CD14-positive monocyte (primary cell): ENCODE measurements around the gene IZUMO2. TPM values are rescaled to one million over a fixed set of nuclear protein-coding genes. Genes with fewer than 3 reads are reported as not detected.

Source experiments
- DNase-seq, 3 donors: peaks; one replicate each; pipeline ENCODE4 v3.0.0-alpha.2; 2011 to 2022
- H2AFZ ChIP-seq: 2 replicates; pipeline ENCODE4 v1.6.0; 2012; ENCODE audit warnings: mild to moderate bottlenecking, low read depth, low read length, inconsistent platforms; ENCODE audit not compliant: insufficient read depth, poor library complexity, severe bottlenecking
- H3K27ac ChIP-seq, 2 donors: 1 replicate in 1 of 2; 2 replicates in 1 of 2; pipeline ENCODE4 v1.5.1; 2012 to 2013; ENCODE audit warnings: low read length in 2 of 2, control low read depth in 1 of 2, inconsistent platforms in 1 of 2, low read depth in 1 of 2, mild to moderate bottlenecking in 1 of 2
- H3K27me3 ChIP-seq, 2 donors: one replicate each; pipeline versions ENCODE4 v1.6.0 to v1.6.1; 2011 to 2013; ENCODE audit warnings: low read length in 2 of 2; ENCODE audit not compliant: control insufficient read depth in 2 of 2, insufficient read depth in 2 of 2
- H3K36me3 ChIP-seq, 2 donors: replicated peaks in 1 of 2; 1 replicate in 1 of 2; 2 replicates in 1 of 2; pipeline versions ENCODE4 v1.5.1 to v1.6.1; 2012 to 2013; ENCODE audit warnings: low read length in 2 of 2, control low read depth in 1 of 2, inconsistent platforms in 1 of 2, mild to moderate bottlenecking in 1 of 2; ENCODE audit not compliant: insufficient read depth in 2 of 2, control insufficient read depth in 1 of 2
- H3K4me1 ChIP-seq, 2 donors: 1 replicate in 1 of 2; 2 replicates in 1 of 2; pipeline versions ENCODE4 v1.5.1 to v1.6.1; 2012 to 2013; ENCODE audit warnings: low read length in 2 of 2, control low read depth in 1 of 2, inconsistent platforms in 1 of 2, mild to moderate bottlenecking in 1 of 2, moderate library complexity in 1 of 2; ENCODE audit not compliant: insufficient read depth in 2 of 2, control insufficient read depth in 1 of 2
- H3K4me2 ChIP-seq: replicated peaks from 2 replicates; pipeline ENCODE3; 2012; ENCODE audit warnings: low read length, moderate library complexity, mild to moderate bottlenecking; ENCODE audit not compliant: poor library complexity, severe bottlenecking; ENCODE audit errors: extremely low read depth
- H3K4me3 ChIP-seq, 3 experiments: fragments of 200-600 bp in 1 of 3; sonication (generic) in 1 of 3; replicated peaks in 1 of 3; 1 replicate in 2 of 3; 2 replicates in 1 of 3; pipeline ENCODE4 v1.5.1; 2011 to 2013; ENCODE audit warnings: low read length in 3 of 3, mild to moderate bottlenecking in 3 of 3, control low read depth in 2 of 3, low read depth in 2 of 3, inconsistent platforms in 1 of 3, moderate library complexity in 1 of 3
- H3K79me2 ChIP-seq: 2 replicates; pipeline ENCODE4 v1.6.0; 2012; ENCODE audit warnings: mild to moderate bottlenecking, control low read depth, inconsistent platforms, low read length, moderate library complexity; ENCODE audit not compliant: insufficient read depth
- H3K9ac ChIP-seq: 2 replicates; pipeline ENCODE4 v1.6.0; 2017; ENCODE audit warnings: low read length, mild to moderate bottlenecking; ENCODE audit not compliant: insufficient read depth, poor library complexity, severe bottlenecking
- H3K9me3 ChIP-seq, 2 donors: replicated peaks in 1 of 2; 1 replicate in 1 of 2; 2 replicates in 1 of 2; pipeline versions ENCODE4 v1.5.1 to v1.6.1; 2012 to 2013; ENCODE audit warnings: low read length in 2 of 2, control low read depth in 1 of 2; ENCODE audit not compliant: control insufficient read depth in 1 of 2, insufficient read depth in 1 of 2
- H4K20me1 ChIP-seq: 2 replicates; pipeline ENCODE4 v1.6.0; 2012; ENCODE audit warnings: mild to moderate bottlenecking, low read length, control low read depth, moderate library complexity; ENCODE audit not compliant: insufficient read depth
- H3K27ac Mint-ChIP-seq, 7 donors: one replicate each; pipeline ENCODE4 v1.8.0; 2020; ENCODE audit warnings: mild to moderate bottlenecking in 7 of 7, mixed read lengths in 7 of 7, moderate library complexity in 6 of 7, inconsistent platforms in 2 of 7
- H3K27me3 Mint-ChIP-seq, 3 donors: one replicate each; pipeline ENCODE4 v1.8.0; 2021 to 2022; ENCODE audit warnings: low read depth in 3 of 3, mild to moderate bottlenecking in 3 of 3, mixed read lengths in 3 of 3, moderate library complexity in 3 of 3, inconsistent platforms in 1 of 3
- H3K36me3 Mint-ChIP-seq, 2 donors: one replicate each; pipeline ENCODE4 v1.8.0; 2020; ENCODE audit warnings: mixed read lengths in 2 of 2, inconsistent platforms in 1 of 2, mild to moderate bottlenecking in 1 of 2
- H3K4me1 Mint-ChIP-seq: one replicate; pipeline ENCODE4 v1.8.0; 2020; ENCODE audit warnings: mild to moderate bottlenecking, mixed read lengths
- H3K4me3 Mint-ChIP-seq, 2 donors: one replicate each; pipeline ENCODE4 v1.8.0; 2020; ENCODE audit warnings: mild to moderate bottlenecking in 2 of 2, mixed read lengths in 2 of 2, moderate library complexity in 1 of 2
- H3K9me3 Mint-ChIP-seq, 7 donors: one replicate each; pipeline ENCODE4 v1.8.0; 2020 to 2022; ENCODE audit warnings: mixed read lengths in 7 of 7, mild to moderate bottlenecking in 6 of 7, moderate library complexity in 6 of 7, inconsistent platforms in 2 of 7
- WGBS: methylation state at CpG from one replicate; pipeline ENCODE4 v1.1.5; 2013; ENCODE audit warnings: missing lambda C conversion rate; ENCODE audit not compliant: insufficient coverage; 5-methylcytosine and 5-hydroxymethylcytosine counted together
- intact Hi-C, 2 donors: fragments of 100-400 bp; cut with micrococcal nuclease; formaldehyde crosslinking; loops; one replicate each; pipeline versions ENCODE4 v1.15.0 to v1.15.1; 2023
- polyA plus RNA-seq, 3 donors: library from polyadenylated mRNA; depleted of rRNA in 1 of 3; unstranded in 2 of 3; stranded (reverse) in 1 of 3; fragments of 300-500 nt in 2 of 3; fragments of >200 nt in 1 of 3; fragmentation: Illumina TruSeq in 2 of 3; gene quantifications; 1 replicate in 2 of 3; 2 replicates in 1 of 3; pipeline ENCODE4 v1.2.3, GENCODE V29; 2012 to 2021
- TF ChIP-seq, protein P1 (sequence below): fragments of 200-600 bp; IDR thresholded peaks from one replicate; pipeline ENCODE4 v1.8.0; 2022; ENCODE audit warnings: antibody characterized with exemption, mild to moderate bottlenecking

Gene IZUMO2
- polyA plus RNA-seq, 3 donors, result not detected

- TF ChIP-seq, protein P1, sequence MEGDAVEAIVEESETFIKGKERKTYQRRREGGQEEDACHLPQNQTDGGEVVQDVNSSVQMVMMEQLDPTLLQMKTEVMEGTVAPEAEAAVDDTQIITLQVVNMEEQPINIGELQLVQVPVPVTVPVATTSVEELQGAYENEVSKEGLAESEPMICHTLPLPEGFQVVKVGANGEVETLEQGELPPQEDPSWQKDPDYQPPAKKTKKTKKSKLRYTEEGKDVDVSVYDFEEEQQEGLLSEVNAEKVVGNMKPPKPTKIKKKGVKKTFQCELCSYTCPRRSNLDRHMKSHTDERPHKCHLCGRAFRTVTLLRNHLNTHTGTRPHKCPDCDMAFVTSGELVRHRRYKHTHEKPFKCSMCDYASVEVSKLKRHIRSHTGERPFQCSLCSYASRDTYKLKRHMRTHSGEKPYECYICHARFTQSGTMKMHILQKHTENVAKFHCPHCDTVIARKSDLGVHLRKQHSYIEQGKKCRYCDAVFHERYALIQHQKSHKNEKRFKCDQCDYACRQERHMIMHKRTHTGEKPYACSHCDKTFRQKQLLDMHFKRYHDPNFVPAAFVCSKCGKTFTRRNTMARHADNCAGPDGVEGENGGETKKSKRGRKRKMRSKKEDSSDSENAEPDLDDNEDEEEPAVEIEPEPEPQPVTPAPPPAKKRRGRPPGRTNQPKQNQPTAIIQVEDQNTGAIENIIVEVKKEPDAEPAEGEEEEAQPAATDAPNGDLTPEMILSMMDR, result no peak
- H3K36me3 ChIP-seq, result no peaks in the 10 kb centered on the region
- no peak overlapping the region for H3K4me2 ChIP-seq
- H3K9ac ChIP-seq, result no peak overlapping the region
- no peak overlapping the region for H3K27ac Mint-ChIP-seq
- no peaks in the 10 kb centered on the region for H3K36me3 Mint-ChIP-seq
- no CpG with 5 or more reads among the region's 8 CpGs for WGBS
- H3K79me2 ChIP-seq, result no peaks in the 10 kb centered on the region
- H3K9me3 Mint-ChIP-seq, result peaks cover 0 to 11% (median 2%) of the 10 kb centered on the region in 7 donors
- H2AFZ ChIP-seq, result no peak overlapping the region
- no peak for DNase-seq
- no peaks in the 10 kb centered on the region for H4K20me1 ChIP-seq
- no peaks in the 10 kb centered on the region for H3K4me1 Mint-ChIP-seq
- no peaks in the 10 kb centered on the region for H3K27me3 ChIP-seq
- no peak overlapping the region for H3K4me3 Mint-ChIP-seq
- H3K4me1 ChIP-seq, result no peaks in the 10 kb centered on the region
- intact Hi-C loops, result no loop called here
- no peak overlapping the region for H3K27ac ChIP-seq
- no peaks in the 10 kb centered on the region for H3K9me3 ChIP-seq
- H3K4me3 ChIP-seq, result no peak overlapping the region
- H3K27me3 Mint-ChIP-seq, result peaks cover 2 to 3% (median 3%) of the 10 kb centered on the region in 3 donors
Observed at GRCh38 chr19:50173127-50173526, 10.0 kb upstream of the IZUMO2 start.

DNA sequence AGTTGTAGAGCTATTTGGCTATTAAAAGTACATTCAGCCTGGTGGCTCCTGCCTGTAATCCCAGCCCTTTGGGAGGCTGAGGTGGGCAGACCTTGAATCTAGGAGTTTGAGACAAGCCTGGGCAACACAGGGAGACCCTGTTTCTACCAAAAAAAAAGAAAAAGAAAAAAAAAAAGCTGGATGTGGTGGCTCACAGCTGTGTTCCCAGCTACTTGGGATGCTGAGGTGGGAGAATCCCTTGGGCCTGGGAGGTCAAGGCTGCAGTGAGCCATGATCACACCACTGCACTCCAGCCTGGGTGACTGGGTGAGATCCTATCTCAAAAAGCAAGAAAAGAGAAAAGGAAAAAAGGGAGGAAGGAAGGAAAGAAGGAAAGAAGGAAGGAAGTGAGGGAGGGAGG lies 9.6 kb upstream of the IZUMO2 start:
- no peak overlapping the region for H3K4me2 ChIP-seq
- H3K27ac Mint-ChIP-seq, result no peak overlapping the region
- H3K9me3 Mint-ChIP-seq, result peaks cover 0 to 10% (median 2%) of the 10 kb centered on the region in 7 donors
- no peak overlapping the region for H3K4me3 ChIP-seq
- no peaks in the 10 kb centered on the region for H3K4me1 ChIP-seq
- peaks cover 2 to 3% (median 3%) of the 10 kb centered on the region in 3 donors for H3K27me3 Mint-ChIP-seq
- no peak for DNase-seq
- H3K36me3 ChIP-seq, result no peaks in the 10 kb centered on the region
- H2AFZ ChIP-seq, result no peak overlapping the region
- H3K79me2 ChIP-seq, result no peaks in the 10 kb centered on the region
- TF ChIP-seq, protein P1, result no peak
- H3K4me1 Mint-ChIP-seq, result no peaks in the 10 kb centered on the region
- intact Hi-C loops, result no loop called here
- no peak overlapping the region for H3K9ac ChIP-seq
- H3K4me3 Mint-ChIP-seq, result no peak overlapping the region
- H3K27me3 ChIP-seq, result no peaks in the 10 kb centered on the region
- H3K27ac ChIP-seq, result no peak overlapping the region
- no peaks in the 10 kb centered on the region for H3K9me3 ChIP-seq
- H3K36me3 Mint-ChIP-seq, result no peaks in the 10 kb centered on the region
- H4K20me1 ChIP-seq, result no peaks in the 10 kb centered on the region
